ENCODE results near the gene LRSAM1.

LRSAM1 gene

GRCh38 chr9:127537792-127538191, 86.5 kb downstream of the LRSAM1 start:
- no peak for DNase-seq

GRCh38 chr9:127538849-127539258, 87.5 kb downstream of the LRSAM1 start:
- DNase-seq, result no peak

GRCh38 chr9:127539259-127539981, 88.1 kb downstream of the LRSAM1 start:
- no peak for DNase-seq

- no peak for DNase-seq
Measured at GRCh38 chr9:127539982-127540663, 88.8 kb downstream of the LRSAM1 start.

- no peak for DNase-seq
Measured at GRCh38 chr9:127540664-127541041, 89.3 kb downstream of the LRSAM1 start.

GRCh38 chr9:127541176-127541575, 89.9 kb downstream of the LRSAM1 start:
- no peak for DNase-seq

GRCh38 chr9:127541865-127542264, 90.6 kb downstream of the LRSAM1 start:
- DNase-seq, result no peak

GRCh38 chr9:127543221-127543620, 91.9 kb downstream of the LRSAM1 start:
- DNase-seq, result no peak

GRCh38 chr9:127543973-127544533, 92.7 kb downstream of the LRSAM1 start:
- no peak for DNase-seq

GRCh38 chr9:127545196-127546124, 94.2 kb downstream of the LRSAM1 start:
- DNase-seq, result no peak

GRCh38 chr9:127546125-127546832, 95.0 kb downstream of the LRSAM1 start:
- no peak for DNase-seq

- DNase-seq, result no peak
Measured at GRCh38 chr9:127548352-127548881, 97.1 kb downstream of the LRSAM1 start.

- DNase-seq, result no peak
Measured at GRCh38 chr9:127549218-127549617, 97.9 kb downstream of the LRSAM1 start.

- no peak for DNase-seq
Measured at GRCh38 chr9:127549751-127550150, 98.4 kb downstream of the LRSAM1 start.

GRCh38 chr9:127550282-127550681, 99.0 kb downstream of the LRSAM1 start:
- DNase-seq, result no peak

GRCh38 chr9:127550751-127551150, 99.4 kb downstream of the LRSAM1 start:
- DNase-seq, result no peak

Measured in stimulated activated CD4-positive, alpha-beta T cell treated with anti-CD3 and anti-CD28 coated beads, Interleukin-4, amount 100 ng/mL, for 4 hours (primary cell).